HG03060 (cell line): ENCODE results near the gene INPP5A.

Experiments used
- ATAC-seq: cut with Tn5 transposase; IDR thresholded peaks from one replicate; pipeline ENCODE4 v1.9.1; 2021; ENCODE audit warnings: low read depth, moderate number of reproducible peaks; ENCODE audit not compliant: unreplicated experiment

Gene INPP5A

DNA sequence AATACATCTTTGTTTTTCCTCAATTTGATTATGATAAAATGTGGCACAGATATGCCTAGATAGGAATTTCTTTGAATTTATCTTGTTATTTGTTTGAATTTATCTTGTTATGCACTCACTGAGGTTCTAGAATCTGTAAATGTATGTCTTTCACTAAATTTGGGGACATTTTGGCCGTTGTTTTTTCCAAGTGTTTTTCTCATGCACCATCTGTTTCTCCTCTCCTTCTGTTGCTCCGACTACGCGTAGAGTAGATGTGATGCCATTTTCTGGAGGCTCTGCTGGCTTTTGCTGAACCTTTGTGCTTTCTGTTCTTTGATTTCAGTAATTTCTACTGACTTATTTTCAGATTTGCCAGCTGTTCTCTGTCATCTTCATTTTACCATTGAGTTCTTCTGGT is 101.9 kb downstream of the INPP5A start:
- no peak for ATAC-seq

DNA sequence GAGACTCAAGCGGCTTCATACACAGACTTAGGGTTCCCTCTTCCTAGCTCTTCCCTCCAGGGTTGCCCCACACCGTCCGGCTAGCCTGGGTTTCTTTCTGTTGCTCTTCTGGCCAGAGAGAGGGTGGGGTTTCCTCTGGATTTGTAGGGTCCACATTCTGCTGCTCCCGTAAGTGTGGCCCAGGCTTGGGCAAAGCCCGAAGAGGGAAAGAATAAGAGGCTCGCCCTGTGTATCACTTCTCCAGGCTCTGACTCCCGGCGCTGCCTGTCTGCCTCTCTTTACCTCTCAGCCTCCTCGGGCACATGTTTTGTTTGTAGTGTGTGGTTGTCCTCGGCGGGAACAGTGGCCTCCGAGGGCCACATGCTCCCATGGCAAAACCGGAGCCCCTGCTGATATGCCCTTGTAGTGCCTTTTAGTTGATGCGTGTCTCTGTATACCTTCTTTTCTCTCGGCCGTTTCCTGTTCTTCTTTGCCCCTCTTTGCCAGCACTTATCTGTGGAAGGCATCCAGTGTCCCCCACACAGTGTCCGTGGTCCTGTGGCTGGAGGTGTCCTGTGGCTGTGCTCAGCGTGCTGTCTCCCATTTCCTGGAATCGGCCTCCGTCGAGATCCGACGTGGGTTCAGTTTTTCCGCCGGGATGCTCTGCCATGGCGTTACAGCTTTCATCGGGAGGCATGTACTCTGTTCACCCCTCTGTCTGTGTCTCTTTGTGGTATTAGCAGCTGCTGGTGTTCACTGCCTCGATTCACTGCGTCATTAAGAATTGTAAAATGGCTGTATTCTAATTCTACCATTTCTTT is 102.9 kb downstream of the INPP5A start:
- no peak for ATAC-seq

DNA sequence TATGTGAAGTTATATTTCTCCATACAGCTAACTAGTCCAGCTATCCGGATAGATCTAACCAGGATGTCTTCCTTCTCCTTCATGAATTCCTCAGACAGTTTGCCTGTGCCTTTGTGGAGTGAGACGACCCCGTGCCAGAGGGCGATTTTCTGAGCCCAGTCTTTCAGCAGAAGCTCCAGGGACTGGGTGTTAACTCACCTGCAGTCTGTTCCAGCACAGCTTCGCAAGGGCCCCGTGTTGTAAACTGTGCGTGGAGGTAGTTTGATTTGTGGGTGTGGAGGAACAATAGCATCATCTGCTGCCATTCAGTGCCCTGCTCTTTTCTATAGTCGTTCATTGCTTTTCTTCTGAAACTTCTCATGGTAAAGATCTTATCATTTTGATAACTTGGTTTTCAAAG is 103.8 kb downstream of the INPP5A start:
- no peak for ATAC-seq

DNA sequence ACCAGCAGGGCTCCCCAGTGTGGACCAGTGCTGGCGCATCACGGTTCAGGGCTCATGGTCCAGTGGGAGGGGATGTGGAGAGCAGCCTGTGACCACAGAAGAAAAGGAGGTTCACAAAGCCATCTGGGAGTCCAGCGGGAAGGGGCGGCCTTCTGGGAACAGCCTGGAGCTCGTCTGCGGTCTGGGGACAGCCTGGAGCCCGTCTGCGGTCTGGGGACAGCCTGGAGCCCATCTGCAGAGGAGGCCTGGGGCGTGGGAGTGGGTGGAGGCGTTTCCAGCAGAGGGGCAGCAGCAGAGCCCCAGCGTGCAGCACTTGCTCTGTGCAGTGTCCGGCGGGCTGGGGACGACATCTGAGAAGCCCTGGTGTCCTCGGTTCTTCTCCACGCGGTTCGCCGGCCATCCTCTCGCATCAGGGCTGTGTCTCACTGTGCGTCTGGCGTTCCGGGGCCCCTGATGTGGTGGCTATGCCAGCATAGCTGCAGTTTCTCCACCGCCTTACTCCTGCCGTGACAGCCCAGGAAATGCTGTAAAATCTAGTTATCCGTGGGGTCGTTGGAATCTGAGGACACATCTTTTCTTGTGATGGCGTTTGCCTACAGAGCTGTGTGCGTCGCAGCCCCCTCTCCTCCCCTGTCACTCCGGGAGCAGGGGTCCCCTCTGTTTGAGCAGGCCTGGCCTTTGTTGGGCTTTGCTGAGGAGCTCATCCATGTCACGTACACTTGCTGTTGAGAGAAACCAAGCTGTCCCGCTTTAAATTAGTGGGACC is 104.6 kb downstream of the INPP5A start:
- ATAC-seq = no peak

DNA sequence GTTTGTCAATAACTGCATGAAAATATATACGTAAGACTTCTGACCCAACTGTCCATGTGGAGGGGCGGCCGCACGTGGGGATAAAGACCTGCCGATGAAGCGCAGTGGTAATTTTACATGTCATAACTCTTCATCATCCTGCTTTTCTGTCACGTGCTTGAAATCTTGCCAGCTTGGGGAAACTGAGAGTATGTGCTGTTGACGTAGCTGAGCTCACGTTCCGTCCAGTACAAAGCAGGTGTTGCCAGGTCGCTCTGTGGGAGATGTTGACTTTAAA is 105.1 kb downstream of the INPP5A start:
- no peak for ATAC-seq

DNA sequence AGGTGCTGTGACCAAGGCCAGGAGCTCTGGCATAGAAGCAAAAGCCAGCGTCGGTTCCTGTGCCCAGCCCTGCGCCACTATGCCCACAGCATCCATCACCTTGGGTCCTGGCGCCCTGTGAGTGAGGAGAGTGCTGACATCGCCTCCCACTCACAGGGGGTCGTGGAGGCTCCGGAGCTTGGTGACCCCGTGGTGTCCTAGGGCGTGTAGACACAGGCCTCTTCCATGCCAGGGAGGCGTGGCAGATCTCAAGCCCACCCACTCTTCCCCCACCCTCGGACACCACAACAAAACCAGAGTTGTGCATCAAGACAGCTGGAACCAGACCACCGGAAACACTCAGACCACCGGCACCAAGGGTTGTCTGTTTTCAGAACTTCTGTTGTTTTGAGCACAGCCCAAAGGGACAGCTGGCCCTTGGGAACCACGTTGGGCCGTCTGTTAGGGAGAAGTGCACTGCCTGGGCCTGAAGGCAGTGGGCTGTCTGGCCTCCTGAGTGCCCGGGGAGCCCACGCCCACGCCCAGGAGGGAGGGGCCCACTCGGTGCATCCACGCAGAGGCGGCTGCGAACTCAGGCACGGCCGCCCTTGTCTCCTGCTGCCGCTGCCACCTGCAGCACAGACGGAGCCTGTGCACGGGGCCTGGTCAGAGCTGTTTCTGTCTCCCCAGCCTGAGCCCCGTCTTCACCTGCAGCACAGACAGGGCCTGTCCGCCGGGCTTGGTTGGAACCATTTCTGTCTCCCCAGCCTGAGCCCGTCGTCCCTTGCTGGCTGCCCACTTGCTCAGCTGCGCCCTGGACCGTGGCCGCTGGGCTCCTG is 106.3 kb downstream of the INPP5A start:
- no peak for ATAC-seq

DNA sequence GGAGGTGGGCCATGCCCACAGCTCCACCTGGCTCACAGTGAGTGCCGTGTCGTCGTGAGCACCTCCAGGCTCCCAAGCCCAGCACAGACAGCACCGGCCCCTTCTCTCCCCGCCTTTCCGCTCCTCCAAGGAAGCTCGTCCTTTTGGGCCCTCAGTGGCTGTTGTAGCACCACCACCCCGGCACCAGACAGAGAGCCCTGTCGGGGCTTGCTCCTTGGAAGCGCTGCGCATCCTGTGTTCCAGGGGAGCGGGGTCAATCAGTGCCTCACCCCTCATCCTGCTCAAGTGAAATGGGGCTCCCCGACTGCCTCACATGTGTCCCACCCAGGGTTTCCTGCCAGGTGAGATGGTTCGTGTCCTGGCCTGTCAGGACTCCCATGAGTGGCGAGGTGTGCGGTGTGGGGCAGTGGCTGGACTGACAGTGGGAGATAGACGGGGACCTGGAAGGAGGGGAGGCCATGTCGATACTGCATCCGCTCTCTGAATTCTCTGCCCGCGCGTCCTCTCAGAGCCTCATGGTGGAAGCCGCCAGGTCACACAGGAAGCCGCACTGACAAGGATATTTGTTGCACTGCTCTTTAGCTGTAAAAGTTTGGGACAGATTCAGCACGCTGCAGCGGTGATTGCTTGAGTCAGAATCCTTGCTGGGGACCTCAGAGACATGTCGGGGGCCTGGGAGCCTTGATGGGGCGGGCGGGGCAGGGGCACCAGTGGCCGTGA is 107.1 kb downstream of the INPP5A start:
- ATAC-seq = no peak

DNA sequence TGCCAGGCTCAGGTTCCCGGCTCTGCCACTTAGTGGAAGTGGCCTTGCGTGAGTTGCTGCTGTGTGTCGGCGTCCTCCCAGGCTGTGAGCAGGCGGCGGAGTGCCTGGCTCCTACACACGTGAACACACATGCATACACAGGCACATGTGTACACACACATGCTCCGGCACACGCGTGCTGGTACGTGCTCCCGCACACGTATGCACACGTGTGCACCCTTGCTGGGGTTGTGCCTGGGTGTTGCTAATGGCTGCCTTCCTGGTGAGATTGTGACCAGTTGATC is 107.6 kb downstream of the INPP5A start:
- ATAC-seq = no peak

DNA sequence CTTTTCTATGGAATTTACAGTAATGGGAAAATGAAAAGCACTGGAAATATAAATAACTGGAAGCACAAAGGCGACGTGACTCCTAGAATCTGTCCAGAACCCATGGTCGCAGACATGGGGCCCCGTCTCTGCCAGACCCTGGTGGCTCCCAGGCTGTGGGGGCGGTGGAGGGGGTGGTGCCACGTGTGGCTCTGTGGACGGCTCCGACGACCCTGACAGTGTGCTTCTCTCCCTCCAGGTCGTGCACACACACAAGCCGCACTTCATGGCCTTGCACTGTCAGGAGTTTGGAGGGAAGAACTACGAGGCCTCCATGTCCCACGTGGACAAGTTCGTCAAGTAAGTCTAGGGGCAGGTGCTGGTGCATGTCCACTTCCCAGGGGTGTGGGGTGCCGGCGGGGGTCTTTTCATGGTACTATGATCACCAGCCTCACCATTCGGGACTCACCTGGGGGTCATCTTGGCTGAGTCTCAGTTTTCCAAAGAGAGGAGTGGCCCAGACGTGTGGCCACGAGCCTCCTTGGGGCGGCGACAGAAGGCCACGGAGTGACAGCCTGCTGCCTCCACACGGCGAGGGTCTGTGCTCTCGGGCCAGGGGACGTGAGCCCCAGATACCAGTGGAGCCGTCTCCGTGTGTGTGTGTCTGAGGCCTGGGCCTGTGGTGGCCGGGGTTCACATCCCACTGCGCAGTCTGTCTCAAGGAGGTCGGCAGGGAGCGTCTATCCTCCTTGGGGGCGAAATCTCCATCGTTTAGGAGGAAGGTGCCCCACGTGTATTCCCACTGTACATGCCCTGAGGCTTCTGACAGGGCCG is 108.2 kb downstream of the INPP5A start:
- no peak for ATAC-seq

DNA sequence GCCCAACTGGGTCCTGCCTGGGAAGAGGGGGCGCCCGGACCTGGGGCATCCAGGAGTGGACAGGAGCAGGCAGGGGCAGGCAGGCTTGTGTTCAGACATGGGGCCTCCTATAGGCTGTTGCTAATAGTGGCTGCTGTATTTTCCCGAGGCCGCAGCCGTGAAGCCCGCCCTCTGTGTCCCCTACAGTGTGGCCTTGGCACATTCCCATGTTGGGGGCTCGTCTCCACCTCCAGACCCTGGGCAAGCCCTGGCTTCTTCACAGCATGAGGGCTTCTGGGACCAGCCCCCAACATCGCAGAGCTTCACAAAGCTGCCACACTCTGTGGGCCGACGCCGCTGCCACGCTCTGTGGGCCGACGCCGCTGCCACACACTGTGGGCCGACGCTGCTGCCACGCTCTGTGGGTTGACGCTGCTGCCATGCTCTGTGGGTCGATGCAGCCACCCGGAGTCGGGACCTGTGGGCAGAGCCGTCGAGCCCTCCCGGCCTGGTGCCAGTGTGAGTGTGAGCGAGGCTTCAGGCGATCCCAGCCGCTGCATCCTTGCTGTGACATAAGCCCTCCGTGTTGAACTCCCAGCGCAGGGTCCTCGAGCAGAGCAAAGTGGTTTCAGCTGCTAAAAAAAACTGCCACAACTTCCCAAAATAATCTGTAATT is 109.0 kb downstream of the INPP5A start:
- ATAC-seq = no peak

DNA sequence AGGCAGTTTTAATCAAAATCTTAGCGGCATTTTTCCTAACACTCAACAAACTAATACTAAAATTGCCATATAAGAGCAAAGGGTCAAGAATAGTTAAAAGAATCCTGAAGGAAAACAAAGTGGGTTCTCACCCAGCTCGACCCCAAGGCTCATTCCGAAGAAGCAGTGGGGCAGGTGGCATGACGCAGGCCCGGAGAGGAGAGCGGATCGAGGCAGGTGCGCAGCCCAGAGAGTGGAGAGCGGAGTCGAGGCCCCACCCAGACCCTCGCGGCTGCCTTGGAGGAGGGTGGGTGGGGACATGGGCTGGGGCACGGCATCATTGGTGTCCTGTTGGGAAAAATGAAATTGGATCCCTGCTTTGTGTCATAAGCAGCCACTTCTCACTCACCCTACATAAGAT is 109.8 kb downstream of the INPP5A start:
- ATAC-seq = no peak

DNA sequence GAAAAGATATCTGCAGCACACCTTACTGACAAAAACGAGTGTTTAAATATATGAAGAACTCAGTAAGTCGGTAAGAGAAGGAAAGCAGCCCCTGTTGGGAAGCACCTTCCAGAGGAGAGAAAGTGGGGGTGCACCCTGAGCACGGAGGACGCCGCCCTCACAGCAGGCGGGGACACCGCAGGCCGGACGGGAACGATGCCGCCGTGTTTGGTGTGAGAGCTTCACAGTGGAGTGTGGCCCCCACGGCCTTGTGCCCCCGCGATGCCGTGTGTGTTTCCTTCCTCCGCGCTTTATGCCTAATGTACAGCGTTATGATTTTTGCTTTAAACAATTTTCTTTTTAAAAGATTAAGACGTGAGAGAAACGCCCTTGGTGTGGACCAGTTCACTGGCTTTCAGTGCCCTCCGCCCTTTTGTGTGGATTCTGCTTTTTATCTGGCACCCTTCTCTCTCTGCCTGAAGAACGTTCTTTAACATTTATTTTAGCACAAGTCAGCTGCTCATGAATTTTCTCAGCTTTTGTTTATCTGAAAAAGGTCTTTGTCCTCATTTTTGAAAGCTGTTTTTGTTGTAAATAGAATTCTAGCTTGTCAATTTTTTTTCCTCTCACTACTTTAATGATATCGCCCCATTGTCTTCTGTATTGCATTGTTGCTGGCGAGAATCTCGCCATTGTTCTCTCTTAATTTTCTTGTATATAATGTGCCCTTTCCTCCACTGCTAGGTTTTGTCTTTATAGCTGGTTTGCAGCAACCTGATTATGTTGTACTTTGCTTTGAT is 110.7 kb downstream of the INPP5A start:
- no peak for ATAC-seq

DNA sequence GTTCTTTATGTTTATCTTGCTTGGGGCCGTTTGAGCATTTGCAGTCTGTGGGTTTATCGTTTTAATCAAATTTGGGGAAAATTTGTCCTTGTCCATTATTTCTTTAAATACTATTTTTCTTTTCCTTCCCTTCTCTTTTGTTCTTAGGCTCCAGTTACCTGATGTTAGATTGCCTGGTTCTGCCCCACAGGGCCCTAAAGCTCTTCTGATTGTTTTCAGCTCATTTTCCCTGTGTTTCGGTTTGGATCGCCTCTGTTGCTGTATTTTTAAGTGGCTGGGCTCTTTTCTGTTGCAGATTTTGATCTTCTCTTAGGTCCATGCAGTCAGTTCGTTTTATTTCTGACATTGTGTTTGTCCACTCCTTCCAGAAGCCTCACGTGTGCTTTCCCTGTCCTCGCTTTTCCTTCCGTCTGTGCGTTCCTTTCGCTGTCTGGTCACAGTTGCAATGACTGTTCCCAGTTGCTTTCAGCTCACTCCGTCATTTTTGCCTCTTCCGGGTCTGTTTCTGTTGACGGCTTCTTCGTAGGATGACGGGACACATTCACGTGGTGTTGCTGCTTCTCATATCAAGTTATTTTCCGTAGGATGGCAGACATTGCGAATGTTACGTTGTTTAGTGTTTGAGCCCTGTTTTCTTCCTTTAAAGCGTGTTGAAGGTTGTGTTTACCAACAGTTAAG is 111.4 kb downstream of the INPP5A start:
- ATAC-seq = no peak

DNA sequence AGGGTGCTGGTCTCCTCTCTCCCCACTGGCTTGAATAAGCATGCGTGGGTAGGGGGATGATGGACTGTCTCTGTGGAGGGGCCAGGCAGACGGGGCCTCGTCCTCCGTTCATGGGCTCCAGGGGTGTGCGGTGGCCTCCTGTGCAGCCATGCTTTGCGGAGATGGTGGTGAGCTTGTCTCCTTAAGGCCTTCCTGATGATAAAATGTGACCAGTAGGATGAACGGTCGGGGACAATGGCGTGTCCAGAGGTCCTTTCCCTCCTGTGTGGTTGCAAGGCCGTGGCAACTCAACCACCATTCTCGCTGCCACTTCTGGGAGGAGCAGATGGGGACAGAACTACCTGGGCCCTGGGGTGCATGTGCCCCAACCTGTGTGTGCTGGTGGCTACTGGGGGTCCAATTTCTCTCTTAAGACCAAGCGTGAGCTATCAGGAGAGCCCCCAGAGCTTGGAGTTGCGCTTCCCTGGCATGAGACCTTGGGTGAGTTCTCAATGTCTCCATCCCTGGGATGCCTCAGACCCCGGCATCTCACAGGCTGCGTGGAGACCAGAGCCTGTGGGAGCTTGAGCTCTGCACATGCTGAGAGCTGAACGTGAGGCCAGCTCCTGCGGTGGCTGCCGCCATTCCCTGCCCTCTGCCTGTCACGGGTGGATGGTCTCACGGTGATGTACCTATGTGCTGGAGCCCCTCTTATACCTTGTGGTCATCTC is 112.2 kb downstream of the INPP5A start:
- ATAC-seq = no peak

DNA sequence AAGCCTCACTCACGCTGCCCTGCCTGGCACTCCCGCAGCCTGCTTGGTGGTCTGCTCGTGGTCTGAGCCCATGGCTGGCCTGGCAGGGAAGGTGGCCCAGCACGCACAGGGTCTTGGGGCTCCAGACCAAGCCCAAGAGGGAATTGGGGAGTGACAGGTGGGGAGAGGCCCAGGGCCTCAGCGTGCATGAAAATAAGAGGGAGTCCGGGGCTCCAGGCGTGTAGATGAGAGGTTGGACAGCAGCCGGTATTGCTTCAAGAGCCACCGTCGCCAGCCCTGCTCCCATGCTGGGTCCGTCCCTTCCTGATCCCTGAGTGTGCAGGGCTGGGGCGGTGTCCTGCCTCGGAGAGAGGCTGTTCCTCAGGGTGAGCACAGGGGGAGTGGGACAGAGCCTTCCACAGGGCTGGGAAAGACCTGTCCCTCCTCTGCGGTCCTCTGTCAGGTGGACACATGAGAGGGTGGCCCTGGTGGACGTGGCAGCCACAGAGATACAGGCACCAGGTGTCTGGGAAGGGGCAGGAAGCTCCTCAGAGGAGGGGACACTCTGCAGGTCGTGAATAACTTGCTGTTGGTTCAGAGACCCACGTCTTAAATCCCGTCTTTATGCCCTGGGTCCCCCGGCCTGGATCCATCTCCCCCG is 113.1 kb downstream of the INPP5A start:
- no peak for ATAC-seq

DNA sequence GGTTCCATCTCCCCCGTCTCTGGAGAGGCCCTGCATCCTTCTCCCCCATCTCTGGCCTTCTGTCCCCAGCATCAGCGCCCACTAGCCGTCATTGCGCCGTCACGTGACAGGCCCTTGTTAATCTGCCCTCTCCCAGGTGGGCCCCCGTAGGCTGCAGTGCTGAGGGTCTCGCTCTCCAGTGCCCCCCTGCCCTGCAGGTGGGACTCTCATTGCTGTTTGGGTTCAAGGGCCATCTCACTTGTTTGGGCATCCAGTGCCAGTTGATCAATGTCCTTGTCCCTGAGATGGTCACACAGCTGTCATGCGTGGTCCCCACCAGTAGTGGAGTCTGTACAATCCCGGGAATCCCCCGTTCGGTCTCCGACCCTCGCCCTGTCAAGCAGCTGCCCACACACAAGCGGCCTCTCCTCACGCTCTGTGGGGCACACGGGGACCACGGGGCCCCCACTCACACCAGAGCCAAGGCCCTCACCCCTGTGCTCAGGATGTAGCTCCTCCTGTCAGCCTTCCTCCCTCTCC is 114.0 kb downstream of the INPP5A start:
- ATAC-seq = no peak

DNA sequence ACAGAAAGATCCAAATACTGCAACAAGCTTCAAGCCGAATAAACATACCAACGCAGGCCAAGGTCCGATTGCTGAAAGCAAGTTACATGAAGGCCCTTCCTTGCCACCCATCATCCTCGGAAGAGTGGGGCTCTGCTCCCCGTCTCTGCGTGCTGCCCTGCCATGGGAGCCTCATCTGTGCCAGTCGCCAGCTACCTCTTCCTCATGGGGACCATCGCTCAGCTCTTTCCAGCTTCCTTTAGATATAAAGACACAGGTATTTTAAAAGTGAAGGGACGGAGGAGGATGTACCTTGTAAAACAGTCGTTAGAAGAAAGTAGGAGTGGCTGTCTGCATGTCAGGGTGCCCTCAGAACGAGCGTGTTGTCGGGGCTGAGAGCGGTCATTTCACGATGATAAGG is 114.9 kb downstream of the INPP5A start:
- ATAC-seq = no peak
